ENCODE results near the gene MYO10. TPM values are rescaled to one million over a fixed set of nuclear protein-coding genes. Genes with fewer than 3 reads are reported as not detected.
A peak's percentile ranks its signal among the peaks of the same experiment; 100 is the strongest.

MYO10 gene
- total RNA-seq, 2 experiments from 2014 or later: 0.03 to 1.7 TPM

DNA sequence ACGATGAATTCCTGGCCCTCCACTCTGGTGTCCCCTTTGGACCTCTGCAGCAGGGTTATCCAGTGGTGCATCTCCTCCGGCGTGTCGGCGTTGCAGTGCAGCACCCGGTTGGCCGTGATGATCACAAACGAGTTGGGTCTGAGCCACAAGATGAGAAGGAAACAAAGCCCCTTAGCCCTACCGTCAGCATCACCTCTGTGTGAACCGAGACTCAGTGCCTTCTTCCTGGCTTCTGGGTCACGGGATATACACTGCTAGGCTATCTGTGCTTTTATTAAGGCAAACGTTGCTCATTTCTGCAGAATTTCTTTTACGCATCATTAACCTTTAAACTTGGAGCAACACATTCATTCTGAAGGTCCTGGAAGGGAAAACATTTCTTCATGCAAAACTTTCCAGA, 254.2 kb downstream of the MYO10 start:
- Histone ChIP-seq H2AFZ (ENCODE audit: low read length) (no peak overlapping the region), H3K9me3 (ENCODE audit: low read length) (no peaks in the 10 kb centered on the region), H3K27ac (ENCODE audit: low read depth, low read length, poor library complexity, severe bottlenecking) (no peak overlapping the region), H3K9me2 (ENCODE audit: insufficient read depth, low read length) (no peaks in the 10 kb centered on the region), H4K20me1 (ENCODE audit: insufficient read depth, low read length) (no peaks in the 10 kb centered on the region), H3K4me1 (ENCODE audit: insufficient read depth, low read length, poor library complexity, severe bottlenecking) (no peaks in the 10 kb centered on the region), H3K36me3 (ENCODE audit: insufficient read depth, low read length) (no peaks in the 10 kb centered on the region), H3K79me2 (ENCODE audit: insufficient read depth, low read depth, low read length) (no peaks in the 10 kb centered on the region), H3K4me3 (ENCODE audit: low read depth, low read length, poor library complexity, severe bottlenecking) (no peak overlapping the region), H3K4me2 (ENCODE audit: low read length) (no peak overlapping the region)
- POLR2A ChIA-PET: no interaction called here
- intact Hi-C loops (cut with micrococcal nuclease; ENCODE audit: unreplicated experiment): no loop called here
- no TSS peak for BruUV-seq (replicated peaks)
- DNase-seq (ENCODE audit: low spot score): no peak
- TF ChIP-seq, protein P1, sequence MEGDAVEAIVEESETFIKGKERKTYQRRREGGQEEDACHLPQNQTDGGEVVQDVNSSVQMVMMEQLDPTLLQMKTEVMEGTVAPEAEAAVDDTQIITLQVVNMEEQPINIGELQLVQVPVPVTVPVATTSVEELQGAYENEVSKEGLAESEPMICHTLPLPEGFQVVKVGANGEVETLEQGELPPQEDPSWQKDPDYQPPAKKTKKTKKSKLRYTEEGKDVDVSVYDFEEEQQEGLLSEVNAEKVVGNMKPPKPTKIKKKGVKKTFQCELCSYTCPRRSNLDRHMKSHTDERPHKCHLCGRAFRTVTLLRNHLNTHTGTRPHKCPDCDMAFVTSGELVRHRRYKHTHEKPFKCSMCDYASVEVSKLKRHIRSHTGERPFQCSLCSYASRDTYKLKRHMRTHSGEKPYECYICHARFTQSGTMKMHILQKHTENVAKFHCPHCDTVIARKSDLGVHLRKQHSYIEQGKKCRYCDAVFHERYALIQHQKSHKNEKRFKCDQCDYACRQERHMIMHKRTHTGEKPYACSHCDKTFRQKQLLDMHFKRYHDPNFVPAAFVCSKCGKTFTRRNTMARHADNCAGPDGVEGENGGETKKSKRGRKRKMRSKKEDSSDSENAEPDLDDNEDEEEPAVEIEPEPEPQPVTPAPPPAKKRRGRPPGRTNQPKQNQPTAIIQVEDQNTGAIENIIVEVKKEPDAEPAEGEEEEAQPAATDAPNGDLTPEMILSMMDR (conservative IDR thresholded peaks at IDR 0.05; ENCODE audit: low read length): no peak
- TF ChIP-seq EZH2phosphoT487 (IDR thresholded peaks at IDR 0.05; ENCODE audit: borderline replicate concordance, low read depth, low read length): no peak
- CTCF ChIA-PET (ENCODE audit: unreplicated experiment): no interaction called here

DNA sequence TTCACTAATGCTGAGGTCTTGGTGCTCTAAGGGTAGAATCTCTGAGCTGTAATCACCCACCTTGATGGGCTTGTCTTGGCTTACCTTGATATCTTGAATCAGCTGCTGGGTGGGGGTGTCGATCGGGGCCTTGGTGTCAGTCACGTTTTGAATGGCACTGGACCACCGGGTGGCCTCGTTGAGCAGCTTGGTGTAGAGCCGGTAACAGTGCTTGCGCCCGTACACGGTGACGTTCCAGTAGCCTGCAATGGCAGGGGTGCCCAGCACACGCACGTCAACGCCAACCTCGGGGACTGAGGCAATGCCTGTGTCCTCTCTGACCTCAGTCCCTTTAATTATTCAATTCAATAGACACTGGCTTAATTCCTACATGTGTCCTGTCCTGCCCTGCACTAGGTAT, 256.2 kb downstream of the MYO10 start:
- CTCF ChIA-PET (ENCODE audit: unreplicated experiment): no interaction called here

DNA sequence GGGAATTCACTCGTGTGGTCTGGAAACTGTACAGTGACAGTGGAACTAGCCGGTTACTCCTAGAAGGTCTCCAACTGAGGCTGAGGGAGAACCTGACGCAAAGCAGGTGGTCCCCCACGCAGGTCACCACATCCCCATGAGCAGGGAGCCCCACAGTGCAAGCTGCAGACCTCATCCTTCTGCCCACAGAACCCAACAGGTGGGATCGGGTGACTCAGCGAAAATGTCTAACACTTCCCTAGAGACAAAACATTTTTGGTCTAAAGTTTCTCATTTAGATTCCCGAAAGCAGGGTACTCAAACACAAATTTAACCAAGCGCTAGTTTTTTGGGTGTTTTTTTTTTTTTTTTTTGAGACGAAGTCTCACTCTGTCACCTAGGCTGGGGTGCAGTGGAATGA, 256.9 kb downstream of the MYO10 start:
- Histone ChIP-seq H3K79me2 (ENCODE audit: insufficient read depth, low read depth, low read length) (no peaks in the 10 kb centered on the region), H3K4me2 (ENCODE audit: low read length) (no peak overlapping the region), H3K9me3 (ENCODE audit: low read length) (no peaks in the 10 kb centered on the region), H4K20me1 (ENCODE audit: insufficient read depth, low read length) (no peaks in the 10 kb centered on the region), H3K36me3 (ENCODE audit: insufficient read depth, low read length) (no peaks in the 10 kb centered on the region), H3K27ac (ENCODE audit: low read depth, low read length, poor library complexity, severe bottlenecking) (no peak overlapping the region), H3K4me3 (ENCODE audit: low read depth, low read length, poor library complexity, severe bottlenecking) (no peak overlapping the region), H3K4me1 (ENCODE audit: insufficient read depth, low read length, poor library complexity, severe bottlenecking) (no peaks in the 10 kb centered on the region), H2AFZ (ENCODE audit: low read length) (no peak overlapping the region), H3K9me2 (ENCODE audit: insufficient read depth, low read length) (no peaks in the 10 kb centered on the region)
- POLR2A ChIA-PET: no interaction called here
- intact Hi-C loops (cut with micrococcal nuclease; ENCODE audit: unreplicated experiment): no loop called here
- CTCF ChIA-PET (ENCODE audit: unreplicated experiment): no interaction called here
- no TSS peak for BruUV-seq (replicated peaks)
- TF ChIP-seq EZH2phosphoT487 (IDR thresholded peaks at IDR 0.05; ENCODE audit: borderline replicate concordance, low read depth, low read length): no peak
- TF ChIP-seq, protein P1 (conservative IDR thresholded peaks at IDR 0.05; ENCODE audit: low read length): no peak
- DNase-seq (ENCODE audit: low spot score): no peak

More for the DNA sequence above, 256.2 kb downstream of the MYO10 start:
- H3K79me2 ChIP-seq (ENCODE audit: insufficient read depth, low read depth, low read length): no peaks in the 10 kb centered on the region
- H3K9me2 ChIP-seq (ENCODE audit: insufficient read depth, low read length): no peaks in the 10 kb centered on the region
- intact Hi-C loops (cut with micrococcal nuclease; ENCODE audit: unreplicated experiment): no loop called here
- no peak for TF ChIP-seq EZH2phosphoT487 (IDR thresholded peaks at IDR 0.05; ENCODE audit: borderline replicate concordance, low read depth, low read length)
- TF ChIP-seq, protein P1 (conservative IDR thresholded peaks at IDR 0.05; ENCODE audit: low read length): 0 out of 2 replicates have a peak, but pooled peaks have one; percentile 21
- H3K9me3 ChIP-seq (ENCODE audit: low read length): no peaks in the 10 kb centered on the region
- no peak overlapping the region for H2AFZ ChIP-seq (ENCODE audit: low read length)
- DNase-seq (ENCODE audit: low spot score): no peak
- H3K4me1 ChIP-seq (ENCODE audit: insufficient read depth, low read length, poor library complexity, severe bottlenecking): no peaks in the 10 kb centered on the region
- H3K4me3 ChIP-seq (ENCODE audit: low read depth, low read length, poor library complexity, severe bottlenecking): no peak overlapping the region
- no peak overlapping the region for H3K4me2 ChIP-seq (ENCODE audit: low read length)
- POLR2A ChIA-PET: no interaction called here
- no TSS peak for BruUV-seq (replicated peaks)
- no peak overlapping the region for H3K27ac ChIP-seq (ENCODE audit: low read depth, low read length, poor library complexity, severe bottlenecking)
- H4K20me1 ChIP-seq (ENCODE audit: insufficient read depth, low read length): no peaks in the 10 kb centered on the region
- no peaks in the 10 kb centered on the region for H3K36me3 ChIP-seq (ENCODE audit: insufficient read depth, low read length)

Measured in OCI-LY7 (cell line).